SKM-1 (cell line): ENCODE measurements around the gene ALKBH3.

Experiments used
- DNase-seq: peaks from one replicate; lab custom pipeline; 2025; ENCODE audit not compliant: unreplicated experiment; lab: John Stamatoyannopoulos, UW

ALKBH3 gene

DNA sequence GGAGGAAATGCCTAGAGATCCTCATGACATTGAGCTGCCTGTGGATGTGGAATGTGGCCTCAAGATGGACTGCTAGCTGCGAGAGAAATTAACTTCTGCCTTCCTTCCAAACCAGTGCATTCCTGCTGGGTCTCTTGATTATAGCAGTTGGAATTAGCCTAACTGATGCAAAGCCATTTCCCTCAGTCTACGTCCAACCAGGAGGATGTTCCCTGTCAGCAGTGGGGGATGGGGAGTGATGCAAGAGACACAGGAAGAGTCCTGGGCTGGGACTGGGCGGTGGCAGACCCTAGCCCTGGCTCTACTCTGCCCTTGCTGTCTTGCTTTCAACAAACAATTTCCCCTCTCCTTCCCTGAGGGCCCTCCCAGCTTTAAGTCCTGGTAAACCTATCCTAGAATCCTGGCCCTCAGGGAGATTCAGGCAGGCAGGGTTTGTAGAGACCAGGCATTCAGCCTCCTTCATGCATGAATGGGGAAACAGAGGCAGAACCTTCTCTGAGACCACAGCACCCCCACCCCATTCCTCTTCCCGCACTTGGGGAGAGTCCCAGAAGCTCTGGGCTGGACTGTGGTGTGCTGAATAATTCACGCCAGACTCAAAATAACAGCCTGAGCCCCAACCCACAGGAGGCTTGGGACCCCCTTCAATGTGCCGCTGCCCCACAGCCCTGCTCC lies 78.8 kb downstream of the ALKBH3 start:
- DNase-seq, result no peak

DNA sequence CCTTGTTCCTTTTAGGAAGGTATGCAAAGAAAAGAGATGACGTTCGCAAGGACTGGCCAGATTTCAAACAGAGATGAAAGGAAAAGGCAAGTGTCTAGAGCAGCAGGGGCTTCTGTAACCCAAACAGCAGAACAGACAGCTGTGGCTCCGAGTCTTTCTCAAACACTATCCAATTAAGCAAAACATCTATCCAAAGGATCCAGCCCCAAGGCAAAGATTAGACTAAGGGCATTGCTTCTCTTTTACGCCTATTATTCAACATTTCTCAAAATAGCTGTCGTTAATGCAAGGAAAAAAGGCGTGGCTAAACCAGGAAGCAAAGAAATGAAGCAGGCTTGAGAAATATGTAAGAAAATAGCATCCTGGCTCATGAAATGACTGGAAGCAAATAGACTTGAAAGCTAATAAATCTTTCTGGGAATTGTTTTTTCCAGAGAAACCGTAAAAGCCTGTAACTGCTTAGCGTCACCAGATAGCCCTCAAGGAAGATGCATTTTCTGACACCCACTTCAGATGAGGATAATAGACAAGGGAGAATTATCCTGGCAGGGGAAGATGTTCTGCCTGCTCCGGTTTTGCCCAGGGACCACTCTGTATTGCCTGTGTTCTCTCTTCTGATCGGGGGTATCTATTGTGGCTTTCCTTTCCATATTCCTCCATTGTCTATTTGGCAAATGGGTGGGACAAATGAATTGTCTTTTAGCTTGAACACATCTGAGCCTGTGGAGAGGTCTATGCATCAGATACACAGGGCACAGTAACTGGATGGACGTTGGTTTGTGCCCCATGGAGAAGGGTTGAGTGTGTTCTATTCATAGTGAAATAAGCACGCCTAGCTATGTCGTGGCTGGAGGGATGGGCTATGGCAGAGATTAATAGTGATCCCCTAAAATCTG lies 82.0 kb downstream of the ALKBH3 start:
- no peak for DNase-seq

DNA sequence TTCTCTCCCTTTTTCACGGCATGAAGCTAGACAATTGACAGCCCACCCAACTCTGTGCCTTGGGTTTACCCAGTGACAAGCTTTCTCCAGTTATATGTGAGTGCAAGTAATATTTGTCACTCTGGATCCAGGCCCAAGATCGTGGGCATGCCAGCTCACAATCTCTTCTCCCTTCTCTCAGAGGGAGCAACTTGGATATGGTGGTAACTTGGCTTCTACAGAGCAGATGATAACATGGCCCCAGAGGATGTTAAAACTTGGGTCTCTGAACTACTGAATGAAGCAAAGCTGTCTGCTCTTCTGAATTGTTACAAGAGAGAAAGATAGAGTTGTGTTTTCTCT lies 82.6 kb downstream of the ALKBH3 start:
- no peak for DNase-seq

DNA sequence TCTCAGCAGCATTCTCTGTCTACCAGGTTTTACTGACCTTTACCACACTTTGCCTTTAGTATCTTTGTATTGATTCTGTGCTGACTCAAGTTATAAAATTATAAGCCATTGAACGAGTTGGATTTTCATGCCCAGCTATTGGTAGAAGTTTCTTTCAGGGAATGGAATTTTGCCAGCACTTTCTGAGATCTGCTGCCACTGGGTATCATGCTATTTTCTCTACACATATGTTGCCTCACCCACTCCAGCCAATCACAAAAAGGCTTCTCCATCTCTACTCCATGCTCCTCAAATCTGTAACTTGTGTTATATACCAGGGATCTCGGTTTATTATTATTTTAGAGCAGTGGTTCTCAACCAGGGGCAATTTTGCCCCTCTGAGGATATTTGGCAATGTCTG lies 87.0 kb downstream of the ALKBH3 start:
- no peak for DNase-seq

DNA sequence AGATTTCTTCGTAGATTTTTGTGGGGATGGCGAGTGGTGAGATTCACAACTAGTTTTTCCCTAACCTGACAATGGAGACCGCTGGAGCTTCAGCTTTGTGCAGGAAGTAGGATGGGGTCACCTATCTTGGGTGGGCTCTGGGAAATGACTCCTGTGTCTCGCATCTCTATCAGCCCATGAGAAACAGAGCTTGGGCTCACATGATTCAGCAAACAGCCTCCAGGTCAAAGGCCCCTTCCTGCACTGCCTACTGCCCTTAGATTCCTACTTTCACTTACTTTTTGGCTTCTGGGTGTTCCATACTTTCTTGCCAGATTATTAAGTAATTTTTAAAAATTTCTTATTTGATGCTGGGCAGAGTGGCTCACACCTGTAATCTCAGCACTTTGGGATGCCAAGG lies 88.1 kb downstream of the ALKBH3 start:
- DNase-seq, result no peak

DNA sequence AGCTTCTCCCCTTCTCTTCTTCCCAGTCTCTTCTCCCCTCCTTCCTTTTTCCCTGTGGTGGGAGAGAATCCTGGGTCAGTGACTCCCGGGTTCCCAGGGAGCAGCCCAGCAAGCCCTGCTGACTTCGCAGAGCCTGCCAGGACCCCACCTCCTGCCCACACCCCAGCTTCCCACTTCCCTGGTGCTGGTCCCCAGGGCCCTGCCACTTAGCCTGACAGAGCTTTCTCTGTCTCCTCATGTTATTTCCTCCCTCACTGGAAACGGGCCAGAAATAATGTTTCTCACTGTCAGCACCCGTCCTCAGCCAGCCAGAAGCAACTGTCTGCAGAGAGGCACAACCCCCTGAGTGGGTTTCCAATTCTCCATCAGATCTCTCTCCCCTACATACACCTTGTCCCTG lies 88.9 kb downstream of the ALKBH3 start:
- no peak for DNase-seq
